Activated naive CD4-positive, alpha-beta T cell treated with anti-CD3 and anti-CD28 coated beads, Interleukin-2, amount 10 ng/mL, durations not matched to agents 7 days and 5 days (primary cell): Measurements from ENCODE around the gene THRB.

Source experiments
- CTCF ChIA-PET: fragments of 350-600 bp; sonication (Branson Sonifier 250); formaldehyde crosslinking; loops from one replicate; lab custom pipeline; 2021; ENCODE audit warnings: antibody characterized with exemption; lab: Charles Lee
- DNase-seq: peaks from one replicate; pipeline ENCODE4 v3.0.0-alpha.2; 2020
- H3K27ac Mint-ChIP-seq: one replicate; pipeline ENCODE4 v1.8.0; 2021; ENCODE audit warnings: mild to moderate bottlenecking, moderate library complexity, mixed read lengths
- H3K27me3 Mint-ChIP-seq: one replicate; pipeline ENCODE4 v1.8.0; 2021; ENCODE audit warnings: mild to moderate bottlenecking, mixed read lengths
- H3K36me3 Mint-ChIP-seq: one replicate; pipeline ENCODE4 v1.8.0; 2021; ENCODE audit warnings: mixed read lengths
- H3K4me1 Mint-ChIP-seq: one replicate; pipeline ENCODE4 v1.8.0; 2021; ENCODE audit warnings: mixed read lengths
- H3K4me3 Mint-ChIP-seq: one replicate; pipeline ENCODE4 v1.8.0; 2021; ENCODE audit warnings: mild to moderate bottlenecking, moderate library complexity, mixed read lengths
- H3K9me3 Mint-ChIP-seq: one replicate; pipeline ENCODE4 v1.8.0; 2021; ENCODE audit warnings: mixed read lengths

Gene THRB

DNA sequence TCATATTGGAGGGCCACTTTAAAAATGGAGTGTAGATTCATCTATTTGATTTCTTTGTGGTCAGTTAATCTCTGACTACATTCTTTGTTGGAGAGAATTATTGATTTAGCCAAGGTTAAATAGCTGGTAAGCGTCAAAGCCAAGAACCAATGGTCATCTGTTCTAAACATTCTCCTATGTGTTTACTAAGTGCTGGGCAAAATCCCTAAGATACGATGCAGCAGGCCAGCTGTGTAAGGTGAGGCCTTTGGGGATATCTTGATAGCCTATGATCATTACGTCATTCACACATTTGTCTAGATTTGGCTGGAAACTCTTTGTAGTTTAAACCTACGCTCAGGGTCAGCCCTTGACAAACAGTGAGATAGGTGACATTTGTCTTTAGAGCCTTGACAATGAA lies 313.4 kb downstream of the THRB start:
- H3K27ac Mint-ChIP-seq, result no peak overlapping the region
- DNase-seq, result no peak
- no peaks in the 10 kb centered on the region for H3K27me3 Mint-ChIP-seq
- H3K9me3 Mint-ChIP-seq, result no peaks in the 10 kb centered on the region
- H3K36me3 Mint-ChIP-seq, result no peaks in the 10 kb centered on the region
- H3K4me1 Mint-ChIP-seq, result no peaks in the 10 kb centered on the region
- no peak overlapping the region for H3K4me3 Mint-ChIP-seq
- CTCF ChIA-PET, result no interaction called here

DNA sequence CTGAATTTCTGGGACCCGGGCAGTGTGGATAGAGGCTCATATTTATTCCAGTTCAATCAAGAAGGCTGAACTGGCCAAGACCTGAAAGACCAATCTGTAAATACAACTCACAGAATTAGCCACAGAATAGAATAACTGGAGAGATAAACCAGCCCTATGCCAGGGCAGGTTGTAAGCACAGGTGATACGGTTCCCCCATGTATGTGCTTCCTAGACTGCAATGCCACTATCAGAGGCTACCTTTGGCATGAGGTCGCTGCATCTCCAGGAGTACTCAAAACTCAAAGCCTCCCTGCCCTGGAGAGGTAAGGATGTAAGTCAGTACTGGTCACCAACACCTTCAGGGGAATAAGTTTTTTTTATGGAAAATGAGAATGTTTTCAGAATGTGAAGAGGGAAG lies 314.0 kb downstream of the THRB start:
- Mint-ChIP-seq H3K9me3 (no peaks in the 10 kb centered on the region), H3K4me3 (no peak overlapping the region), H3K27me3 (no peaks in the 10 kb centered on the region), H3K36me3 (no peaks in the 10 kb centered on the region), H3K27ac (no peak overlapping the region), H3K4me1 (no peaks in the 10 kb centered on the region)
- DNase-seq, result no peak
- CTCF ChIA-PET, result no interaction called here

DNA sequence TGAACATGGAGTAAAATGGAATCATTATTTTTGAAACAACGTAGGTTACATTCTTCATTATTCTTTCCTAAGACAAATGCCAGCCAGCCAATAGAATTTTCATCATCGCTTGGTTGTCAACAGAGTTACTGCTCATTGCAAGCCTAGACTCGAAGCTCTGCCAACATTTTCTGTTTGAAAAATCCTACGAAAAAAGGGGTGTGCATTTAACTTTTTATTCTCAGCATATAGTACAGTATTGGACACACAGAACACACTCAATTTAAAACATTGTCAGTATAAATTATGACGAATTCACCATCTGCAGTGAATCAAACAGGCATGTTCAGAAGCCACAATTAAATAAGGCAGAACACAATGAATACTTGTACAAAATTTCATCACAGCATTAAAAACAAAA lies 317.4 kb downstream of the THRB start:
- Mint-ChIP-seq H3K4me3 (no peak overlapping the region), H3K4me1 (no peaks in the 10 kb centered on the region), H3K36me3 (no peaks in the 10 kb centered on the region), H3K9me3 (no peaks in the 10 kb centered on the region), H3K27me3 (no peaks in the 10 kb centered on the region), H3K27ac (no peak overlapping the region)
- no peak for DNase-seq
- CTCF ChIA-PET, result interaction anchor here (1.2 kb wide), 1 partner anchor 9 kb away, joined by 4 read pairs; no protein-coding TSS in a partner anchor

DNA sequence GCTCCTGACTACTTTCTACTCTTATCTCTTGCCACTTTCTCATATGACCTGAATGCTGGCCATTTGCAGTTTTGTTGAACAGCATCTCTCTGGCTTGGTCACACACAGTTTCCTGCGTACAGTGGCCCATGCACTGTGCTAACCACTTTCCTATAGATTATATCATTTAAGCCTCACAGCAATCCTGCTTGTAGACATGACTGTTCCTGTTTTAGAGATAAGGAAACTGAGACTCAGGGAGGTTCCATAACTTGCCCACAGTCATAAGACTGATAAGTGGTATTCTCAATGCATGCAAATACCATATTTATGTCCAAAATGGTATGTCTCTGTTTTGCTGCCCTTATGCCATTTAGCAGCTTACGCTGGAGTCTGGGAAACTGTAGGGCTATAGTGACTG lies 320.0 kb downstream of the THRB start:
- Mint-ChIP-seq H3K36me3 (no peaks in the 10 kb centered on the region), H3K27ac (no peak overlapping the region), H3K4me1 (no peaks in the 10 kb centered on the region), H3K9me3 (no peaks in the 10 kb centered on the region), H3K4me3 (no peak overlapping the region), H3K27me3 (no peaks in the 10 kb centered on the region)
- no peak for DNase-seq
- CTCF ChIA-PET, result interaction anchor here (0.6 kb wide), 1 partner anchor 15 kb away, joined by 3 read pairs; no protein-coding TSS in a partner anchor

DNA sequence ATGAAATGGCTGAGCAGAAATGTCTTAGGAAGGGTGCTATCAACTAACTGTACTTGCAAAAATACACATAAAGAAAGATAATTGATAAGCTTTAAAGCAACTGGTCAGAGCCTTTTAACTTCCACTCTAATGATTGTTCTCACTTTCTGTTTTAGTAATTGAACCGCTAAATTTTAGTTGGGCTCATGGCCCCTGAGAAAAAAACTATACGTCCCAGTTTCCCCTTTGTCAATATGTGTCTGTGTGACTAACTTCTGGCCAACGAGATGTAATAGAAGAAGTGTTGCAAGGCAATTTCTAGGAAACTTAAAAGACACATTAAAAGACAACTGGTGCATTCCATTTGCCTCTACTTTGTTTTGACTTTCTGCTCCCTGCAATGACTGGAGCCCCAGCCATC lies 325.7 kb downstream of the THRB start:
- H3K27ac Mint-ChIP-seq, result no peak overlapping the region
- no peaks in the 10 kb centered on the region for H3K9me3 Mint-ChIP-seq
- H3K4me1 Mint-ChIP-seq, result no peaks in the 10 kb centered on the region
- no peak for DNase-seq
- no peaks in the 10 kb centered on the region for H3K27me3 Mint-ChIP-seq
- CTCF ChIA-PET, result no interaction called here
- H3K36me3 Mint-ChIP-seq, result no peaks in the 10 kb centered on the region
- H3K4me3 Mint-ChIP-seq, result no peak overlapping the region

DNA sequence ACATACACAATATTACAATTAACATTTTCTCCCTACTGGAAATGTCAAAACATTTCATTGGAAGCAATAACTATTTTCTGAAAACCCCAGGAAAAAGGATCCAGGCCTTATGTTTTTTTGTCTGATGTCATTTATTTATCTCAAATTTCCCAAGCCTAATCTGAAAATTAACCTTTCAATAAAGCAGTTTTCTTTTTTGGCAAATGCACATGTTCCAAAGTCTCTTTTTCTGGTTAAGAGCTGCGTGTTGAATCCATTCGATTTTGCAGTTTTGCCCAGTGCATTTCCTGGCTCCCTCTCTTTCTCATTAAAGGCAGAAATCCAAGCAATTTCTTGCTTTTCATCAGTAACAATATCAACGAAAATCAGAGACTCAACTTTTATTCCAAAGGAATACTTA lies 327.2 kb downstream of the THRB start:
- CTCF ChIA-PET, result no interaction called here
- Mint-ChIP-seq H3K9me3 (no peaks in the 10 kb centered on the region), H3K4me3 (no peak overlapping the region), H3K27me3 (no peaks in the 10 kb centered on the region), H3K27ac (no peak overlapping the region), H3K4me1 (no peaks in the 10 kb centered on the region), H3K36me3 (no peaks in the 10 kb centered on the region)
- no peak for DNase-seq

DNA sequence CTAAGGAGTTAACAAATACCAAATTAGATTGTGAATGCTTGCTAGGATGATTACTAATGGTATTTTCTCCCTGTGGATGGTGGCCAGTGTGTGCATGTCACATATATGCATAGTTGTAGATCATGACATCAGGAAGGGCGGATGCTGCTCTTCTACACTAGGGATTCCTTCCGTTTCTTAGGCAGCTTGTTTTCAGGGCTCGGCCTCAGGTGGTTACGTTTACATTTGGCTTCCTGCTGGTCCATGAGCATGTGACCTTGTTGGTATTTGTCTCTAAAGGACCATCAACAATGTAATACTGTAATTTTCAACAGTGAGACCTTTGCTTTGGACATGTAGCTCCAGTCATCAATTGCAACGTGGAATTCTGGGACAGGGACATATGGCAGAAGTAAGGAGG lies 328.1 kb downstream of the THRB start:
- no peak for DNase-seq
- CTCF ChIA-PET, result no interaction called here

DNA sequence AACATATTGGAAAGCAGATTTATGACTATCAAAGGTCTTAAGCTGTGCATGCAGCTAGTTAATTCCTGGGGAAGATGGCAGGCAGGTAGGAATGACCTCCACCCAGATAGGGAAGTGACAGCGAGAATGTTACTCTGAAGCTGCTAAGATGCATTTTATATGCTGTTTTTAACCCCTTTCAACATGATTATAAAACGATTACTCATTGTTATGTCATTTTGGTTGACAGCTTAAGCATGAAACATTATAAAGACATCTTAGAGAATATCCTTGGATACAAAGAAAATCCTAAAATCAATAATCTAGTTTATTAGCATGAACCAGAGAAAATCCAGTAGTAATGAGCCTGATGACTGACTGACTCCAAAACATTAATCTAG lies 329.1 kb downstream of the THRB start:
- H3K36me3 Mint-ChIP-seq, result no peaks in the 10 kb centered on the region
- no peak overlapping the region for H3K27ac Mint-ChIP-seq
- CTCF ChIA-PET, result interaction anchor here (1.3 kb wide), 1 partner anchor 21 kb away, joined by 5 read pairs; no protein-coding TSS in a partner anchor
- DNase-seq, result no peak
- H3K9me3 Mint-ChIP-seq, result no peaks in the 10 kb centered on the region
- no peaks in the 10 kb centered on the region for H3K27me3 Mint-ChIP-seq
- H3K4me1 Mint-ChIP-seq, result no peaks in the 10 kb centered on the region
- no peak overlapping the region for H3K4me3 Mint-ChIP-seq

More for the DNA sequence above, 328.1 kb downstream of the THRB start:
- no peaks in the 10 kb centered on the region for H3K9me3 Mint-ChIP-seq
- H3K36me3 Mint-ChIP-seq, result no peaks in the 10 kb centered on the region
- H3K4me3 Mint-ChIP-seq, result no peak overlapping the region
- H3K27me3 Mint-ChIP-seq, result no peaks in the 10 kb centered on the region
- H3K27ac Mint-ChIP-seq, result no peak overlapping the region
- H3K4me1 Mint-ChIP-seq, result no peaks in the 10 kb centered on the region

DNA sequence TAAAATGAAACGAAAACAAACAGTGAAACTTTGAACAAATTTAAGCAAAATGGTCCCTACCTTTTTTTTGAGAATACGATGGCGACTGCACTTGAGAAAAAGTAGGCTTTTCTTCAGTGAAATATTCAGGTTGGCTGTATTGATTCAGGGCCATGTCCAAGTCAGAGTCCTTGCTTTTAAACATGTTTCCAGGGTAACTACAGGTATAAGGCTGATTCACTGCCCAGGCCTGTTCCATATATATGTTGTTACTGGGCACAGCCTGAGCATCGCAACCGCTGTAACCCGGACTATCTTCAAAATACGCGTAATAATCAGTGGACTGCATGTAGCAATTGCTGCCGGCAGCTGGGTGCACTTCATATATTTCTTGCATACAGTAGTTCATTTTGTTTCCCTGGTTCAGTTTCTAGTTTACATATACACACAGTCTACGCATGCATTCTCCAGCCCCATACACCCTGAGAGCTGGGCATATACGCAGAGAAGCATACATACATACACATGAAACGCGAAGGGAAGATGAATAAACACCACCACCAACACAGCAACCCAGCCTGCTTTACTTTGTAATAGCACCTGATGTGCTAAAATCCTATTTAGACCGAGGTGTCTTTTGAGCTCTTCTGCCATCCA lies 329.6 kb downstream of the THRB start:
- H3K9me3 Mint-ChIP-seq, result no peaks in the 10 kb centered on the region

DNA sequence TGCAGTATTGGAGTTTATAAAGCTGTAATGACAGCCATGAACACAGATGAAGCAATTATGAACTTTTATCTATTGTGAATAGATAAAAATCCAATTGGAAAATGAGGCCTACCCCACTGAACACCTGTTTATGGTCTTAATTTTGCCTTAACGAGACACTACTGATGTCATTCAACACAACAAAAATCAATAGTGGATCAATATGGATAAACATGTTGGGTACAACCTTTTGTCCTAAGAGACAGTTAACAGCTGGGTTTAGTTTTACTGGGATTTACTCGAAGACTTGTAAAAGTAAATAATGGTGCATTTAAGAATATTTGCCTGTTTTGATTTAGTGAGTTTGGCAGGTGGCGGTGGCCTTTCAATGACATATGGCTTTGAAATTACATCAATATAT lies 331.7 kb downstream of the THRB start:
- Mint-ChIP-seq H3K4me1 (peaks cover 9% of the 10 kb centered on the region), H3K36me3 (no peaks in the 10 kb centered on the region), H3K27ac (no peak overlapping the region), H3K27me3 (no peaks in the 10 kb centered on the region), H3K9me3 (no peaks in the 10 kb centered on the region), H3K4me3 (no peak overlapping the region)
- DNase-seq, result no peak
- CTCF ChIA-PET, result no interaction called here

More for the DNA sequence above, 329.6 kb downstream of the THRB start:
- H3K36me3 Mint-ChIP-seq, result no peaks in the 10 kb centered on the region
- no peaks in the 10 kb centered on the region for H3K27me3 Mint-ChIP-seq
- no peak for DNase-seq
- H3K4me1 Mint-ChIP-seq, result no peaks in the 10 kb centered on the region
- no peak overlapping the region for H3K4me3 Mint-ChIP-seq
- CTCF ChIA-PET, result interaction anchor here (1.3 kb wide), 1 partner anchor 21 kb away, joined by 5 read pairs; no protein-coding TSS in a partner anchor
- no peak overlapping the region for H3K27ac Mint-ChIP-seq

DNA sequence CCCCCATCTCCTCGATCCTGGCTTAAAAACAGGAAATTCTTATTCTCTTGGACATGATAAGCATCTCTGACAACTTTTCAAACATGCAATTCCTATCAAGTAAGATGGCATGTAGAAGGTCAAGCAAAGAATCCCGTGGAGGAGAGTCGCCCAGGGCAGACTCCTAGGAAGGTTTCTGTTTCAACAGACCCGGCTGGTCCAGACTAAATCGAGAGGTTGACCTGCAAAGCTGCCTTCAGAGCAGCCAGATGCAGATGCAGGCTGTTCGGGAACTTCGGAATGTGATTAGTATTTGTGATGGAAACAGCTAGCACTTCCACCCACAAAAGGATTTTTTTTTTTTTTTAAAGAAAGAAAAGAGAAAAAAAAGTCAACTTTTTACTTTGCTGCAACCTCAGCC lies 332.8 kb downstream of the THRB start:
- no peak for DNase-seq
- H3K36me3 Mint-ChIP-seq, result no peaks in the 10 kb centered on the region
- CTCF ChIA-PET, result no interaction called here
- H3K4me1 Mint-ChIP-seq, result peaks cover 9% of the 10 kb centered on the region
- no peak overlapping the region for H3K27ac Mint-ChIP-seq
- no peaks in the 10 kb centered on the region for H3K9me3 Mint-ChIP-seq
- no peaks in the 10 kb centered on the region for H3K27me3 Mint-ChIP-seq
- H3K4me3 Mint-ChIP-seq, result no peak overlapping the region

DNA sequence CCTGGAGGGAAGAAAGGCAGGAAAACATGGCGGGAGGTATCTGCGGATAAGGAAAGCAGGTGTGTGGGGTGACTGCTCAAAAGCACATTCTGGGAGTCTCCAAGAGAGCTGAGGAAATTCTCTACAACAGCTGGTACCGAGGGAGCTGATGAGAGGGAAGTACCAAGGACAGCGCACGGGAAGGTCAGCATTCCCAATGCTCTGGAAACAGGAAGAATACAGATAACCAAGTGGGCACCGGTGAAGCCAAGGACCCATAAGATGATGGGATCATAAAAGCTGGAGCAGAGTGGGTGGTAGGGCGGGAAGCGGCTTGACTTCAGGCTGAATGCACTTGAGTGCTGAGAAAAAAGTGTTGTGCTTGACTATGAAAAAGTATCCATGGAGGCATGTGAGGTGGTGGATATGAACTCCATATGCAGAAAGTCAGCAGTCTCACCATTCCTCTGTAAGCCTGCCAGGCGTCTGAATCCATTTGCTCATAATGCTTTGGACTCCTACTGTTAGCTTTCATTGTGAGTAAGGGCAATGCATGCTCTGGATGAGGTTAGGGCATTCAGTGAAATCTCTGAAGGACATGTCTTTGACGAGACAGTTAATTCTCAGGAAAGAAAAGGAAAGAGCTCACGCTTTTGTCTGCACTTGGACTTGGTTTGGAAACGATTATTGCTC lies 334.1 kb downstream of the THRB start:
- Mint-ChIP-seq H3K4me1 (peaks cover 9% of the 10 kb centered on the region), H3K27ac (no peak overlapping the region), H3K9me3 (no peaks in the 10 kb centered on the region), H3K36me3 (no peaks in the 10 kb centered on the region), H3K4me3 (no peak overlapping the region), H3K27me3 (no peaks in the 10 kb centered on the region)
- no peak for DNase-seq
- CTCF ChIA-PET, result no interaction called here

DNA sequence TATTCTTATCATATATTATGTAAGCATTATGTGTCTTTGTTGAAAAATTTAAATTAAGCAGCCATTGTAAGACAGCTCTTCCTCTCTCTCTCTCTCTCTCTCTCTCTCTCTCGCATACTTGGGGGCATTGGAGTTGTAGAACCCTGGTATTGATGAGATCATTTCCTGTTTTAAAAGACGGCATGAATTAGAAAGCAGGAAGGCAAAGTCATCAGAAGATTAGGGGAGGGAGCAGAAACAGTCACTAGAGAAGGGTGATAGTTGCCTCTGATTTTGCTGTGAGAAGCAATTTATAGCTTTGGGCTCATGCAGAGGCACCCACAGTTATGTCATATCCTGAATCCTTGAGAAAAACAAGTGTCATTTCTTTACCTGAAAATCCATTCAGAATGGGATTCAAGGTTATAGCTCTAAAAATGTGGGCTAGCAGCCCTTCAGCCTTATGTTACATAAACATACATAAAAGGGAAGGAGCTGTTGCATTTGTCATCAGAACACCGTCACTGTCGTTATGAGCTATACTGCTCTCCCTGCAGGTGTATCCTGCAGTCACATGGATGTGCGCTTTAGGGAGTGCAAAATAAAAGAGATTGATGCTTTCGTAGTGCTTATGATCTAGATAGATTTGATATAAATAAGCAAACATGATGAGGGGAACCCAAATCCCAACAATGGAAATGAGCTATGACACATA lies 335.7 kb downstream of the THRB start:
- no peaks in the 10 kb centered on the region for H3K9me3 Mint-ChIP-seq
- no peak overlapping the region for H3K27ac Mint-ChIP-seq
- no peaks in the 10 kb centered on the region for H3K27me3 Mint-ChIP-seq
- H3K4me1 Mint-ChIP-seq, result peaks cover 14% of the 10 kb centered on the region
- H3K4me3 Mint-ChIP-seq, result no peak overlapping the region
- DNase-seq, result no peak
- CTCF ChIA-PET, result interaction anchor here (0.7 kb wide), 1 partner anchor 15 kb away, joined by 3 read pairs; no protein-coding TSS in a partner anchor
- H3K36me3 Mint-ChIP-seq, result no peaks in the 10 kb centered on the region

DNA sequence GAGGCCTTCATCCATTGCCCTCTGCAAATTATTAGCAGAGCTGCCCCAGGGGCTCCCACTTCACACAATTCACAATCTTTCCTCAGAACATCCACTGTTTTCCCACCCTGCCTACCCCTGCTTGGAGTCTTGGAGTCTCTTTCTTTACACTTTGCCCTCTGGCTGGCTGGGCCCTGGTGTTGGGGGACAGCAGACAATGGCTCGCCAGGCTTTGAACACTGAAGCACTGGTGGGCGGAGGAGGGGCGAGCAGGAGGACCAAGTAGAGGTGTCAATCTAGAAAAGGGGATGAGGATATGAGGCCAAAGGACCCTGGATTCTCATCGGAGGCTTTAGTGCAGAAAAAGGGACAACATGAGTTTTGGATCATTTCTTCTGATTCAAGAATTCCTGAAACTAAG lies 337.5 kb downstream of the THRB start:
- no peaks in the 10 kb centered on the region for H3K9me3 Mint-ChIP-seq
- H3K4me3 Mint-ChIP-seq, result no peak overlapping the region
- peaks cover 14% of the 10 kb centered on the region for H3K4me1 Mint-ChIP-seq
- no peaks in the 10 kb centered on the region for H3K36me3 Mint-ChIP-seq
- CTCF ChIA-PET, result no interaction called here
- no peaks in the 10 kb centered on the region for H3K27me3 Mint-ChIP-seq
- H3K27ac Mint-ChIP-seq, result no peak overlapping the region
- DNase-seq, result no peak

DNA sequence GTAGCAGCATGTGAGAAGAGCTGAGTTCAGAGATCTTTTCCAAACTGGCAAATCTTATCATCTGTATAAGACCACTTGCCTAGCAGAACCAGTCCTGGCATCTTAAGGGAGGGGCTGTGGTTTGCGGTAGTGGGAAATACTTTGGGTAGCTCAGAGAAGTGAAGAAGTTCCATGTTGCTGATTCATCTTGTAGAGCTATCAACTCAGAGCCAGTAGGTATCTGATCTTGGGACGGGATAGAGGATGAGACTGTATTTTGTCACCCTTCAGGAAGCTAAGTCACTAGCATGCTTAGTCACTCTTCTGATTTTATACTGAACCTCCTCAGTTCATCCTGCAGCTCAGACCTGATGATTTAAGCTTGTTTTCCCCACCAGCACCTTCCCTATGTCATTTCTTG lies 338.2 kb downstream of the THRB start:
- Mint-ChIP-seq H3K27me3 (no peaks in the 10 kb centered on the region), H3K27ac (no peak overlapping the region), H3K9me3 (no peaks in the 10 kb centered on the region), H3K4me1 (peaks cover 14% of the 10 kb centered on the region), H3K36me3 (no peaks in the 10 kb centered on the region), H3K4me3 (no peak overlapping the region)
- CTCF ChIA-PET, result no interaction called here
- no peak for DNase-seq
